Psoas muscle (tissue), 8 donors: Measurements from ENCODE around the gene TTYH3. TPM values are rescaled to one million over a fixed set of nuclear protein-coding genes. Genes with fewer than 3 reads are reported as not detected.
A peak's percentile ranks its signal among the peaks of the same experiment; 100 is the strongest.

Experiments used
- ATAC-seq, 4 donors: fragments of 200-7000 bp; cut with Tn5 transposase; one replicate each; pipeline ENCODE4 v1.9.1; 2020; ENCODE audit warnings: moderate library complexity in 3 of 4, mild to moderate bottlenecking in 2 of 4
- DNase-seq, 2 donors: peaks; one replicate each; pipeline ENCODE4 v3.0.0-alpha.2; 2020
- H3K27ac ChIP-seq: fragments of 200-600 bp; one replicate; pipeline ENCODE4 v1.8.0; 2022
- H3K27me3 ChIP-seq, 3 donors: fragments of 200-600 bp in 1 of 3; one replicate each; pipeline versions ENCODE4 v1.6.1 to v1.8.0; 2013 to 2022; ENCODE audit warnings: low read length in 2 of 3, mild to moderate bottlenecking in 2 of 3, moderate library complexity in 1 of 3; ENCODE audit not compliant: insufficient read depth in 3 of 3
- H3K36me3 ChIP-seq, 2 donors: fragments of 200-600 bp in 1 of 2; one replicate each; pipeline versions ENCODE4 v1.6.1 to v1.8.0; 2013 to 2022; ENCODE audit warnings: low read depth in 1 of 2, mild to moderate bottlenecking in 1 of 2, moderate library complexity in 1 of 2; ENCODE audit not compliant: insufficient read depth in 1 of 2
- H3K4me1 ChIP-seq: fragments of 200-600 bp; one replicate; pipeline ENCODE4 v1.8.0; 2022
- H3K4me3 ChIP-seq: fragments of 200-600 bp; one replicate; pipeline ENCODE4 v1.8.0; 2022; ENCODE audit warnings: mild to moderate bottlenecking
- H3K9me3 ChIP-seq: fragments of 200-600 bp; one replicate; pipeline ENCODE4 v1.8.0; 2022
- CTCF ChIP-seq: fragments of 200-600 bp; IDR thresholded peaks from one replicate; pipeline ENCODE4 v1.8.0; 2022; ENCODE audit warnings: antibody characterized with exemption
- WGBS, 3 donors: extraction: QIAGEN DNeasy Blood & Tissue Kit; methylation state at CpG; one replicate each; pipeline versions ENCODE4 v1.1.6 to v1.1.7; 2013; 5-methylcytosine and 5-hydroxymethylcytosine counted together
- intact Hi-C, 2 donors: fragments of 100-400 bp; cut with DNase I; formaldehyde crosslinking; loops; one replicate each; pipeline versions ENCODE4 v1.11.0 to v1.14.2; 2022
- polyA plus RNA-seq, 3 donors: library from polyadenylated mRNA; stranded (reverse); fragments of 200-250 nt; gene quantifications; one replicate each; pipeline ENCODE4 v1.2.3, GENCODE V29; 2013
- total RNA-seq, 4 donors: library from RNA; stranded (reverse); fragmentation: NEBNext Ultra II Directional in 2 of 4; extraction: Animal tissue kit (Norgen Biotek cat#: 25700) in 2 of 4; gene quantifications; one replicate each; pipeline versions ENCODE4 v1.2.1 to v1.2.4, GENCODE V29; 2021 to 2023
- donor health status: healthy with polysubstance abuse.
- donor health status: DM: no; HTN: no; CAD: no; lungs with moderate emphysema.
- donor health status: Bipolar disorder and iron deficiency.
- donor health status: healthy.
- donor health status: DM: yes; HTN: yes; CAD: no.
- donor health status: DM: no; HTN: no; CAD: no.
- donor health status: DM: no; HTN: no; CAD: no.
- donor health status: DM: yes; HTN: yes; CAD: no.

TTYH3 gene
- total and polyA plus RNA-seq, 7 donors: 1.3 to 11.3 (median 6.5) TPM

GRCh38 chr7:2621061-2621828 lies 10.5 kb upstream of the TTYH3 start:
- no peak for TF ChIP-seq CTCF
- Histone ChIP-seq H3K9me3 (no peaks in the 10 kb centered on the region), H3K4me3 (no peak overlapping the region), H3K27ac (no peak overlapping the region), H3K27me3 (no peaks in the 10 kb centered on the region), H3K36me3 (no peaks in the 10 kb centered on the region), H3K4me1 (peaks cover 12% of the 10 kb centered on the region)
- ATAC-seq (peak; percentile 36 to 62 (median 50)), DNase-seq (peak; percentile 55 to 72)
- 28 to 37% (median 30%) methylated on average over 21 to 23 of the region's 23 CpGs for WGBS, 3 donors
- intact Hi-C loops: no loop called here

GRCh38 chr7:2621948-2622640 lies 9.7 kb upstream of the TTYH3 start:
- Histone ChIP-seq H3K9me3 (no peaks in the 10 kb centered on the region), H3K36me3 (no peaks in the 10 kb centered on the region), H3K4me1 (peaks cover 12% of the 10 kb centered on the region), H3K27ac (no peak overlapping the region), H3K4me3 (no peak overlapping the region), H3K27me3 (no peaks in the 10 kb centered on the region)
- DNase-seq (no peak), ATAC-seq (no peak)
- intact Hi-C loops: no loop called here
- TF ChIP-seq CTCF: no peak
- 52 to 59% (median 54%) methylated on average over 9 to 12 of the region's 12 CpGs for whole genome bisulfite sequencing, 3 donors

GRCh38 chr7:2622869-2623697 lies 8.7 kb upstream of the TTYH3 start:
- no peak for TF ChIP-seq CTCF
- intact Hi-C loops: no loop called here
- no peak overlapping the region for H3K27ac ChIP-seq
- DNase-seq: no peak
- H3K9me3 ChIP-seq: no peaks in the 10 kb centered on the region
- H3K36me3 ChIP-seq: no peaks in the 10 kb centered on the region
- WGBS, 3 donors: 65 to 71% (median 67%) methylated on average over 17 to 19 of the region's 19 CpGs
- ATAC-seq: peak in 2 of 4 donors; percentile 23 to 30
- no peaks in the 10 kb centered on the region for H3K27me3 ChIP-seq
- H3K4me3 ChIP-seq: no peak overlapping the region
- peaks cover 12% of the 10 kb centered on the region for H3K4me1 ChIP-seq

- WGBS, 3 donors: 87 to 94% (median 92%) methylated on average over 9 to 10 of the region's 10 CpGs
- H3K36me3 ChIP-seq: no peaks in the 10 kb centered on the region
- H3K4me3 ChIP-seq: no peak overlapping the region
- no peaks in the 10 kb centered on the region for H3K9me3 ChIP-seq
- no peaks in the 10 kb centered on the region for H3K27me3 ChIP-seq
- intact Hi-C loops: no loop called here
- no peak for ATAC-seq
- no peak for TF ChIP-seq CTCF
- no peak overlapping the region for H3K27ac ChIP-seq
- DNase-seq: no peak
- peaks cover 12% of the 10 kb centered on the region for H3K4me1 ChIP-seq
Observed at GRCh38 chr7:2623698-2624014, 8.1 kb upstream of the TTYH3 start.
